Breast epithelium (tissue), 3 donors: ENCODE results near the gene PRKG1.

ENCODE experiments used
- POLR2A ChIP-seq: fragments of 450-650 bp; IDR thresholded peaks from one replicate; pipeline ENCODE4 v1.6.1; 2016; ENCODE audit warnings: antibody characterized with exemption, mild to moderate bottlenecking, moderate library complexity
- POLR2AphosphoS5 ChIP-seq, 3 donors: sonication (generic); formaldehyde crosslinking; IDR thresholded peaks; one replicate each; pipeline ENCODE4 v1.6.1; 2017; ENCODE audit warnings: antibody characterized with exemption in 3 of 3
- TF ChIP-seq, protein P1 (sequence below), 3 donors: fragments of 450-650 bp; IDR thresholded peaks; one replicate each; pipeline ENCODE4 v1.5.1; 2016 to 2017; ENCODE audit warnings: antibody characterized with exemption in 3 of 3, mild to moderate bottlenecking in 3 of 3, moderate library complexity in 3 of 3

DNA sequence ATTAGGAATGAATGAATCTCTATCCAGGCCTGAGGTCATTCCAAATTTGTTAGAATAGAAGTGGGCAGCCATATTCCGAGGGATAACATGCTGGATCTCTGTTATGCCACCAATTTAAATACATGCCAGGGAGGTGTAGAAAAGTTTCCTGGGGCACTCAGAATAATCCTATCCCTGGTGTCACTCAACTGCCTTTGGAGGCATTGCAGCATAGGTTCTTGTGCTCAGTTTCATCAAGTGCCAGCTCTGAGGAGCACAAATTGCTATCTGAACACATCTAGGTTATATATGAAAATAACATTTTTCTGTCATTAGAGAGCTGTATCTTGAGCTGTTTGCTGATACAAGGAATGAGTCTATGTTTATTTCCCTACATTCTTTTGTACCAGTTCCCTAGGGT lies 427.8 kb downstream of the PRKG1 start:
- TF ChIP-seq POLR2A (no peak), POLR2AphosphoS5 (IDR thresholded peaks at IDR 0.05) (no peak)
- TF ChIP-seq, protein P1, sequence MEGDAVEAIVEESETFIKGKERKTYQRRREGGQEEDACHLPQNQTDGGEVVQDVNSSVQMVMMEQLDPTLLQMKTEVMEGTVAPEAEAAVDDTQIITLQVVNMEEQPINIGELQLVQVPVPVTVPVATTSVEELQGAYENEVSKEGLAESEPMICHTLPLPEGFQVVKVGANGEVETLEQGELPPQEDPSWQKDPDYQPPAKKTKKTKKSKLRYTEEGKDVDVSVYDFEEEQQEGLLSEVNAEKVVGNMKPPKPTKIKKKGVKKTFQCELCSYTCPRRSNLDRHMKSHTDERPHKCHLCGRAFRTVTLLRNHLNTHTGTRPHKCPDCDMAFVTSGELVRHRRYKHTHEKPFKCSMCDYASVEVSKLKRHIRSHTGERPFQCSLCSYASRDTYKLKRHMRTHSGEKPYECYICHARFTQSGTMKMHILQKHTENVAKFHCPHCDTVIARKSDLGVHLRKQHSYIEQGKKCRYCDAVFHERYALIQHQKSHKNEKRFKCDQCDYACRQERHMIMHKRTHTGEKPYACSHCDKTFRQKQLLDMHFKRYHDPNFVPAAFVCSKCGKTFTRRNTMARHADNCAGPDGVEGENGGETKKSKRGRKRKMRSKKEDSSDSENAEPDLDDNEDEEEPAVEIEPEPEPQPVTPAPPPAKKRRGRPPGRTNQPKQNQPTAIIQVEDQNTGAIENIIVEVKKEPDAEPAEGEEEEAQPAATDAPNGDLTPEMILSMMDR (IDR thresholded peaks at IDR 0.05): no peak
